Stimulated activated CD8-positive, alpha-beta memory T cell treated with anti-CD3 and anti-CD28 coated beads, Interleukin-4, amount 100 ng/mL, for 48 hours (primary cell): ENCODE data around the gene CLDN15.
"Not testable (repeated sequence)": the region's sequence is repeated elsewhere in the genome, so short reads cannot be mapped to it uniquely, and the experiment has no call there.

Source experiments
- DNase-seq: peaks from one replicate; pipeline ENCODE4 v3.0.0-alpha.2; 2020

Gene CLDN15, protein sequence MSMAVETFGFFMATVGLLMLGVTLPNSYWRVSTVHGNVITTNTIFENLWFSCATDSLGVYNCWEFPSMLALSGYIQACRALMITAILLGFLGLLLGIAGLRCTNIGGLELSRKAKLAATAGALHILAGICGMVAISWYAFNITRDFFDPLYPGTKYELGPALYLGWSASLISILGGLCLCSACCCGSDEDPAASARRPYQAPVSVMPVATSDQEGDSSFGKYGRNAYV

DNA sequence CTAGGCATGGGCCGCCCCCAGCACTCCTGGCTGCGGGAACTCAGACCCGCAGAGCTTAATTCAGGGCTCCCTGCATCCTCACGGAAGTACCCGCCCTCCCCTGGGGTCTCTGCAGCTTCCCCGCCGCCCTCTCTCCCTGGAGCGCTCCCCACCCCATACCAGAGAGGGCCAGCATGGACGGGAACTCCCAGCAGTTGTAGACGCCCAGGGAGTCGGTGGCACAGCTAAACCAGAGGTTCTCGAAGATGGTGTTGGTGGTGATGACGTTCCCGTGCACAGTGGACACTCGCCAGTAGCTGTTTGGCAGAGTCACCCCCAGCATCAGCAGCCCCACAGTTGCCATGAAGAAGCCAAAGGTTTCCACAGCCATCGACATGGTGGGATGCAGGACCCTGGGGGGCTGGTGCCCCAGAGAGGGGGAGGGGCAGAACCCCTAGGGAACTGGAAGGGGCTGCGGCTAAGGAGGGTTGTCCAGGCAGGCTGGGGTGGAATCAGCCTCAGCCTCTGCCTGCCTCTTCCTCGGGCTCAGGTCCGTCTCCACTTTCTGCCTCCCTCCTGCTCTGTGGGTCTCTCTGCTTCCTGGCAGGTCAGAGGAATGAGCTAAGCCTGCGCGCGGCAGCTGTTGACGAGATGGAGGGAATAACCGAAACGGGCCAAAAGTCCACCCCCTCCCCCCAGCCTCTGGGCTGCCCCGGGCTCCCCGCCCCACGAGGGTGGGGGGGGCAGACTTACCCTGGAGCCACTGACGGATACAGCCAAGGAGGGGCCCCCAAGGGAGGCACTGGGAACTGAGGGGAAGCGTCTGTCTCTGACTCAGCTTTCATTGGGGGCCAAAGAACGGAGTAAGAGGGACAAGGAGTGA lies at the start of gene CLDN15:
Gene CLDN15 (minus strand): TSS at position 597 of the 862 bp plus-strand sequence. CDS start 221 bp downstream, at position 376.
- DNase-seq, result no peak

DNA sequence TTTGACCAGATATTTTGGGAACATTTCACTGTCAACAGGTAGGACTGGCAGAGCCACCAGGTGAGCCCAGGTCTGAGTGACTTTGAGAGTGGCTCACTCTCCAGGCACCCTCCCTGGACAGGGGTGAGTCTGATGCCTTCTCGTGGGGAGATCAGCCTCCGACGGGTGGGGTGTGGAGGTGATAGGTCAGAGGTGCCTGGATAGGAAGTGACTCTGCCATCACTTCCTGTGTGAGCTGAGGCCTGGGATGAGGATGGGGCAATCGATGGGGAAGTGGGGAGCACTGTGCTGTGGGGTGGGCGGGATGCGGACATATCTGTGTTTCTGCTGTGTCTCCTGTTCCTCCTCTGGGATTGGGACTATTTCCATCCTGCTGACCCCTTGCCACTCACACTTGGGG lies 49.4 kb upstream of the CLDN15 start:
- no peak for DNase-seq

DNA sequence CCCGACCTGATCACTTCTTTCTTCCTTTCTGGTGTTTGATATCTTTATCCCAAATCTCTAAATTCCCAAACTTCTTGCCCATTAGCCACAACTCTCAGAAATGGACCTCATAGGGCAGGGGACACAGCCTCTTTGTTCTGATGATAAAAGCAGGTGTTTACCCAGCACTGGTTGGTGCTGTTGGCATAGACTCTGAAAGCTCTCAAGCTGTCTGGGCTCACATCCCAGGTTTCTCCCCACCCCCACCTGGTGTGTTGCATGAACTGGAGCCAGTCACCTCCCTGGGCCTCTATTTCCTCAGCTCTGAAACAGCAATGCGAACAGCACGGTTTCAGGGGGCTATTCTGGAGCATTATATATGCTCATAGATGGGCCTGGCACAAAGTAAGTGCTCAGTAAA lies 48.3 kb upstream of the CLDN15 start:
- DNase-seq, result not testable (repeated sequence)

DNA sequence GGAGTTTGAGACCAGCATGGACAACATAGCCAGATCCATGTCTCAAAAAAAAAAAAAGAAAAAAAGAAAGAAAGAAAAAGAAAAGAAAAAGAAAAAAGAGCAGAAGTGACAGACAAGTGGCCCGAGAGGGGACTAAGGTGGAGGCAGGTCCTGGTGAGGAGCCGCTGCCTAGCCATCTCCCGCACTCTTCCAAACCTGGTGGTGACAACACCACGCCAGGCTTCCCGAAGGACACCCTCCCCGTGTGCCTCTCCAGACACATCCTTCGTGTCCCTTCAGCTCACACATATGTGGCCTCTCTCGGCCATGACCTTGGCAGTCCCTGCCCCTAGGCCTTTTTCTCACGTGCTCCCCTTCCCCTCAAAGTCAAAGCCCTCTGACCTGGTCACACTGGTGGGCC lies 47.6 kb upstream of the CLDN15 start:
- no peak for DNase-seq

DNA sequence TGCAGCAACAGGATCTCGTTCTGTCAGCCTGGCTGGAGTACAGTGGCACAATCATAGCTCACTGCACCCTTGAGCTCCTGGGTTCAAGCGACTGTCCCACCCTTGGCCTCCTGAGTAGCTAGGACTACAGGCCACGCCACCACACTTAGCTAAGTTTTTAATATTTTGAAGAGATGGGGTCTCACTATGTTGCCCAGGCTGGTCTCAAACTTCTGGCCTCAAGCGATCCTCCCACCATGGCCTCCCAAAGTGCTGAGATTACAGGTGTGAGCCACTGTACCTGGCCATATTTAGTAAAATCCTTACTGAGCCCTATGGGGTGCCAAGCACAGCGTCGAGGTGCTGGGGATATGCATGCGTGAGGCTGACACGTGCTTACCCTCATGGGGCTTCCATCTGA lies 43.3 kb upstream of the CLDN15 start:
- DNase-seq, result not testable (repeated sequence)

DNA sequence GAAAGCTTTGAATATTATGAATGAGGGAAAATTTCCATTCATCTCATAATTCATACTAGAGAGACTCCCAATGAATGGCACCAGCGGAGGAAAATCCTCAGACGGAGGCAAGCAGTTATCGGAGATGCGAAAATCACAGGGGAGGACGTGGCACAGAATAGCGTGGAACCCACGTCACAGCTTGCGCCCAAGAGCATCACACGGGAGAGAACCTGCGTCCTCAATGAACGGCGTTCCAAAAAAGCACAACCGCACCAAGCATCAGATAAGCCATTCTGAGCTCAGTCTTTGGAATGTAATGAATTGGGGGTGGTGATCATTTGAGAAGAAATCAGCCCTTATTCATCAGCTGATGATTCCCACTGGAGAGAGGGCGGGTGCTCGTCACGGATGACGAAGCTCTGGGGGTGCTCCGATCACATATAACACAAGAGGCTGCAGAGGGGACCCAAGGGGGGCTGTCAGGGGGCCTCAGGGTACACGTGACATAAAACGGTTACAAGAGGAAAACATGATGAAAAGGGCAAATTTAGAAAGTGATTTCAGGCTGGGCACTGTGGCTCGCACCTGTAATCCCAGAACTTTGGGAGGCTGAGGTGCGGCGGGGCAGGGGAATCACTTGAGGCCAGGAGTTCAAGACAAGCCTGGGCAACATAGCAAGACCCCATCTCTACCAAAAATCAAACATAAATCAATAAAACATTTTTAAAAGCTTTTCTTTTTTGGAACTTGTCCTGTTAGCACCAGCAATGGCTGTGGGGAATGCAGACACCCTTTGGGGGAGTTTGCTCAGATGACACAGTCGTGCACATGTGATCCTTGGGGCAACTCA lies 41.1 kb upstream of the CLDN15 start:
- DNase-seq, result no peak

DNA sequence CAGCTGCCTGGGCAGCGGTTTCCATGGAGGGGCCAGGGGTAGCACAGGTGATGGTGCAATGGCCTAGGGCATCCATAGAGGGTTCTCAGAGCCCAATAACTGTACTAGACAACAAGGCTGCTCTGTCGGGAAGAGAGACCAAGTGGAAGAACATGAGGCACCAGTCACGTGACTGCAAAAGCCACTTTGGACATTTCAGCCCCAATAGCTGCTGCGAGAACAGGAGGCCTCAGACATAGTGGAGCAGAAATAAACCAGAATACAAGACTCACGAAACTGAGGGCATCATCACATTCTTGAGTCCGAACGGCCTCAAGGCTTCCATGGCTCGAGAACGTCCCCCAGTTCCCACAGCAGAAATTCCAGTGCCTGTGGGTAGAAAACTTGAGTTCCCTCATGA lies 39.6 kb upstream of the CLDN15 start:
- DNase-seq, result no peak

DNA sequence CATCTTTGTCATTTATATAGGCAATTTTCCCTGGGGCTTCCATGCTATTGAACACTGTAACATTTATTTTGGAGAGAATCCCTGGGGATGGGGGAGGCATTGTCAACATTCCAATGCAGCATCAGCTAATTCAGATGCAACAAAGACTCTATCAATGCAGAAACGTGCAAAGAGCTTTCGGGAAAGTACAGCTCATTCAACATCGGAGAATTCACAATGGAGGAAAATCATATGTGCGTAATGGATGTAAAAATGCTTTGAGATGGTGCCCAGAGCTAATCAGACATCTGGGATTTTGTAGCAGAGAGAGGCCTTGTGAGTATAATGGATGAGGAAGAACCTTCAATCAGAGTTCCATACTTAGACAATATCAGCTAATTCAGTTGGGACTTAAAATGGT lies 35.6 kb upstream of the CLDN15 start:
- no peak for DNase-seq

DNA sequence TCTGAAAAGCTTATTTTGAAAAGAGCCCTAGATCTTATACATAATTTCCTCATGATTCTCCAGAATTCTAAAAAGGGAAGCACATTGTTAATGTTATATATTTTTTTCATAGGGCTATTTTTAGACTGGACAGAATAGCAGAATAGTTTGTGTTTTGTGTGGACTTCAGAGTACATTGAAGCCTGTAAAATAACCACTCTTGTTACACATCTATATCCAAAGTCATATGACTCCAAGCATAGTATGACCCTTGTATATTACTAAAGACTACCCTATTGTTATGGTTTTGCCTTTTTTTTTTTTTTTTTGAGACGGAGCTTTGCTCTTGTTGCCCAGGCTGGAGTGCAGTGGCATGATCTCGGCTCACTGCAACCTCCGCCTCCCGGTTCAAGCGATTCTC lies 33.4 kb upstream of the CLDN15 start:
- no peak for DNase-seq

DNA sequence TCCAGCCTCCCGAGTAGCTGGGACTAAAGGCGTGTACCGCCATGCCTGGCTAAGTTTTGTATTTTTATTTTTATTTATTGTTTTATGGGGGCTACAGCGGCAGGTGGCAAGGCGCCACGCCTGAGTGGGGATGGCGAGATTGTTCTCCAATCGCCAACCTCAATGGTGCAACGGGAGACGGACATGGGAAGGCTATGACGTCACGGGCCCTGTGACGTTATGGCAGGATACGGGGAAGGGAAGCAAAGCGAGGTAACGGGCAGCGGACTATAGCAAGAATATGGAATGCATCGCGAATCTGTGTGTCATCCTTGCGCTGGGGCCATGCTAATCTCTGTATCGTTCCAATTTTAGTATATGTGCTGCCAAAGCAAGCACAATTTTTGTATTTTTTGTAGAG lies 32.1 kb upstream of the CLDN15 start:
- DNase-seq, result no peak

DNA sequence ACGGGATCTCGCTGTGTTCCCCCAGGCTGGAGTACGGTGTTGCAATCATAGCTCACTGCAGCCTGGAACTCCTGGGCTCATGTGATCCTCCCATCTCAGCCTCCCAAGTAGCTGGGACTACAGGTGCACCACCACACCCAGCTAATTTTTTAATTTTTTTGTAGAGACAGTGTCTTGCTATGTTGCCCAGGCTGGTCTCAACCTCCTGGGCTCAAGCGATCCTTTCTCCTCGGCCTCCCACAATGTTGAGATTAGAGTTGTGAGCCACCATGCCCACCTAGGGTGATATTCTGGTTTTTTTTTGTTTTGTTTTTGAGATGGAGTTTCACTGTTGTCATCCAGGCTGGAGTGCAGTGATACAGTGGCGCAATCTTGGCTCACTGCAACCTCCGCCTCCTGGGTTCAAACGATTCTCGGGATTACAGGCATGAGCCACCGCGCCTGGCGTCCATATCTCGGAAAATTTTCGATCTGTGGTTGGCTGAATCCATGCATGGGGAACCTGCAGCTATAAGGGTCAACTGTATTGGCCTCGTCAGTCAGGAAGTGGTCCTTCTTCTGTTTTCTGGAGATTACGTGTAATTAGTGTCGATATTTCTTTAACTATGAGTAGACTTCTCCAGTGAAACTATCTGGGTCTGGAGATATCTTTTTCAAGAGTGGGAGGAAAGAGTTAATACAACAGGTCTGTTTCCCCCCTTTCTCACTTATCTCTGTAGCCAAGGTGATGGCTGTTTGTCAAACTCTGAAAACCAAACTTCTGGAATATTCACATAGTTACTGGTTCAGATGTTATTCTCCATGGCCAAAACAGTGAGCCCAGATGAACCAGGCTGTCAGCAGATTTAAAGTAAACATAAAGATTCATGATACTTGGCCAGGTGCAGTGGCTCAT lies 28.3 kb upstream of the CLDN15 start:
- no peak for DNase-seq

DNA sequence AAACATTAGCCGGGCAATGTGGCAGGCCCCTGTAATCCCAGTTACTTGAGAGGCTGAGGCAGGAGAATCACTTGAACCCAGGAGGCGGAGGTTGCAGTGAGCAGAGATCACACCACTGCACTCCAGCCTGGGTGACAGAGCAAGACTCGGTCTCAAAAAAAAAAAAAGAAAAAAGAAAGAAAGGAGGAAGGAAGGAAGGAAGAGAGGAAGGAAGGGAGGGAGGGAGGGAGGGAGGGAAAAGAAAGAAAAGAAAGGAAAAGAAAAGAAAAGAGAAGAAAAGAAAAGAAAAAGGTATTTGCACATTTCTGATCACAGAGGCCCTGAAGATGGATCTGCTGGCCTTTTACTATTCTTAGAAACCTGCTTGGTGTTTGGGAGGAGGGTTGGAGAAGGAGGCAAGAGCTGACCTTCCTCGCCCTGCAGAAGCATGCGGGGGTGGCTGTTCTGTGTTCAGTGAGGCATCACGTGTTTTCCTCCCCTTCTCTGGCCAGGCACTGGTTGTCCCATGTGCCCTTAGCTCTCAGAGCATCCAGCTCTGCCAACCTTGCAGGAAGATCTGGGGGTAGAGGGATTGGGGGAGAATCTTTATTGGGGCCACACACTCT lies 26.6 kb upstream of the CLDN15 start:
- DNase-seq, result not testable (repeated sequence)

DNA sequence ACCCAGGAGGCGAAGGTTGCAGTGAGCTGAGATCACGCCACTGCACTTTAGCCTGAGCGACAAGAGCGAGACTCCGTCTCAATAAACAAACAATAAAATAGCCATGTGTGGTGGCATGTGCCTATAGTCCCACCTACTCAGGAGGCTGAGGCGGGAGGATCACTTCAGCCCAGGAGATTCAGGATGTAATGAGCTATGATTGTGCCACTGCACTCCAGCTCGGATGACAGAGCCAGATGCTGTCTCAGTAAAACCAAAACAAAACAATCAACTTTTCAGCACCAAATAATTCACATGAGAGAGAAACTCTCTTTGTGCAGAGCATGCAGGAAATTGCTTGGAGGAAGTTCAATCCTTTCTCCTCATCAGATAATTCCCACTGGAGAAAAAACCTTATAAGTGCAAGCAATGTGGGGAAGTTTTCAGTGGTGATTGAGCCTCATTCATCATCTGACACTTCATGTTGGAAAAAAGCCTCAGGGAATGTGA lies 20.7 kb upstream of the CLDN15 start:
- DNase-seq, result no peak

DNA sequence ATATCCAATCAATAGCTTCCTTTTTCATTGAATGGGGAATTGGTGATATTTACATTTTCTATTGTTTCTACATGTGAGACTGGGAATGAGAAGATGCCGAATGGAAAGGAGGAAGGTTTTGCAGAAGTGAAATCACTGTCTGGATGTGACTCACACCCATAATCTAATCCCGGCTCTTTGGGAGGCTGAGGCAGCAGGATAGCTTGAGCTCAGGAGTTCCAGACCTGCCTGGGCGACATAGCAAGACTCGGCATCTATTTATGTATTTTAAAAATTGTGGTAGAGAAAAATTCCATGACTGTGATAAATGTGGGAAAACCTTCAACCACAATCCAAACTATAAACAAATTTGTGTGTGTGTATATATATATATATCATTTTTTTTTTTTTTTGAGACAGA lies 18.2 kb upstream of the CLDN15 start:
- no peak for DNase-seq

DNA sequence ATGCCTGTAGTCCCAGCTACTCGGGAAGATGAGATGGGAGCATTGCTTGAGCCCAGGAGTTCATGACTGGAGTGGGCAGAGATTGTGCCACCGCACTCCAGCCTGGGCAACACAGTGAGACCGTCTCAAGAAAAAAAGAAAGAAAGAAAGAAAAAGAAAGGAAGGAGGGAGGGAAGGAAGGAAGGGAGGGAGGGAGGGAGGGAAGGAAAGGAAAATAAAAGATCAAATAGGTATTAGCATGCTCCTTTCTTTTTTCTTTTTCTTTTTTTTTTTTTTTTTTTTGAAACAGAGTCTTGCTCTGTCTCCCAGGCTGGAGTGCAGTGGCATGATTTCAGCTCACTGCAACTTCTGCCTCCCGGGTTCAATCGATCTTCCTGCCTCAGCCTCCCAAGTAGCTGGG lies 15.6 kb upstream of the CLDN15 start:
- not testable (repeated sequence) for DNase-seq

DNA sequence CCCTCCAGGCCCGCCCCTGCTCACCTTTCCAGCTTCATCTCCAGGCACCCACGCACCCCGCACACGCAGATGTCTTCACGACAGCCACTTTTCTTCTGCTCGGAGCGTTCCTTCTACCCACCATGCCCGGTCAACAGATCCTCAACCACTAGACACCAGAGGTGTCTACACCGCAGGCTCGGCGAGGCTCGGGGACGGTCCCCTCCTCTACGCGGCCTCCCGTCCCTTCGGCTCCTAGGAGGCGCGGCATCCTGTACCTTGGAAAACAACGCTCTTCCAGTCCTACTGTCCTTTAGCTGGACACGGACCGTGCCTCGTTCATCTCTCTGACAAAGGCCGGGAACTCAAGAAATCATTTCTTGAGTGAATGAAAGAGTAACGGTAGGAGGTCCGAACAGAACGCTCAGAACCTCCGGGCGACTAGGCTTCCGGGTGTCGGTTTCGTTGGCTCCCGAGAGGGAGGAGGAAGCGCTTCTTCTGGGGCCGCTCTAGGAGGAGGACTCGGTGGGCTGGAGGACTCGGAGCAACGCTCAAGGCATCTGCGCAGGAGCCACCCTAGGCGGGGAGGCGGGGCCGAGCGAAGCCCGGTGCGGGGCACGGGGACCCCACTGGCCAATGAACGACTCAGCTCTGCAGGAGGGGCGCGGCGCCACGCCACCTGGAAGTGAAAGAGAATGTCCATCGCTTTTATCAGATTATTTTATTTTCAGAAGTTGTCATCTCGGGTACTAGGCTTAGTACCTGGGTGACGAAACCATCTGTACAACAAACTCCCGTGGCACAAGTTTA lies 14.5 kb upstream of the CLDN15 start:
- DNase-seq, result peak; percentile 99

DNA sequence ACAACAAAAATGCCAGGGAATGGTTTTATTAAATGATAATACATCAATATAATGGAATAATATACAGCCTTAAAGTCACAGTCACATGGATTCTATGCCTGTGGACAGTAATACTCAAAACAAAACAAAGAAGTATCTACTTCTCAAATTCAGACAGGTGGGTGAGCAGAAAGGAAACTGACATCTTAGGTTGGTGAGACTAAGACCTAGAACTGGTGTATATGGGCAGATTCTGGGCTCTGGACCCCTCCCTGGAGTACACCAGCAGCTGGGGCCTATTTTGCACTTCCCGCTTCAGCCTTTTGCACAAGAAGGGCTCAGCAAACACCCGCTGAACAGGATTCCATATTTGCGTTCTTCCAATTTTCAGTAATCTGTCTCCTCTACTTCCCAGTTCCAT lies 12.7 kb upstream of the CLDN15 start:
- no peak for DNase-seq

DNA sequence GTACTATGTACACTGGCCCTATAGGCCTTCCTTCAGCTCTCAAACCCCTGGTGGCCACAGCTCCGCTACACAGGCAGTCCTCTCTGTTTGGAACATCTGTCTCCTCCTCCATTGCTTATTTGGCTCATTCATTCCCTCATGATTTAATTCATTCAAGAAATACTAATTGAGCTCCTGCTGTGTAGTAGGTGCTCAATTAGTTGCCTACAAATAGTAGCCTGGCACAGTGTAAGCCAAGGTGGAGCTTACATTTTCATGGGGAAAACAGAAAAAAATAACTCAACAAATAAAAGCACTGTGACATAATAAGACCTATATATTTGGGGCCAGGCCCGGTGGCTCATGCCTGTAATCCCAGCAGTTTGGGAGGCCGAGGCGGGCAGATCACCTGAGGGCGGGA lies 10.7 kb upstream of the CLDN15 start:
- no peak for DNase-seq

DNA sequence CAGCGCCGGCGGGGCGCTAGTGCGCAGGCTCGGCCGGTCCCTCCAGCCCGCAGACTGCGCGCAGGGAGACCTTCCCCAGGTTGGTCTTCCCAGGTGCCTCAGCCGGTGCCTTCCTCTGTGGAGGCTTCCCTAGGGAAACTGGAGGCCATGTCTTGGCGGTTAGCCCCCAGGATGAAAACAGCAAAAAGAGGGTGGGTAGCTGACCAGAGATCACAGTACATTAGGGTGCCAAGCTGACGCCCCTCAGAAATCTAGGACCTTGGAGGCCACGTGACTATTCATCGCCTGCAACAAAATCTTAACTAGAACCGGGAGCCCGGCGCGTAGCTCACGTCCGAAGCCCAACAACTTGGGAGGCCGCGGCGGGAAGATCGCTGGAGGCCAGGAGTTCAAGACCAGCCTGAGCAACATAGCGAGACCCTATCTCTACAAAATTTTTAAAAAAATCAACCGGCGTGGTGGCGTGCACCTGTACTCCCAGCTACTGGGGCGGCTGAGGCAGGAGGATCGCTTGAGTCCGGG lies 7.6 kb upstream of the CLDN15 start:
- no peak for DNase-seq

DNA sequence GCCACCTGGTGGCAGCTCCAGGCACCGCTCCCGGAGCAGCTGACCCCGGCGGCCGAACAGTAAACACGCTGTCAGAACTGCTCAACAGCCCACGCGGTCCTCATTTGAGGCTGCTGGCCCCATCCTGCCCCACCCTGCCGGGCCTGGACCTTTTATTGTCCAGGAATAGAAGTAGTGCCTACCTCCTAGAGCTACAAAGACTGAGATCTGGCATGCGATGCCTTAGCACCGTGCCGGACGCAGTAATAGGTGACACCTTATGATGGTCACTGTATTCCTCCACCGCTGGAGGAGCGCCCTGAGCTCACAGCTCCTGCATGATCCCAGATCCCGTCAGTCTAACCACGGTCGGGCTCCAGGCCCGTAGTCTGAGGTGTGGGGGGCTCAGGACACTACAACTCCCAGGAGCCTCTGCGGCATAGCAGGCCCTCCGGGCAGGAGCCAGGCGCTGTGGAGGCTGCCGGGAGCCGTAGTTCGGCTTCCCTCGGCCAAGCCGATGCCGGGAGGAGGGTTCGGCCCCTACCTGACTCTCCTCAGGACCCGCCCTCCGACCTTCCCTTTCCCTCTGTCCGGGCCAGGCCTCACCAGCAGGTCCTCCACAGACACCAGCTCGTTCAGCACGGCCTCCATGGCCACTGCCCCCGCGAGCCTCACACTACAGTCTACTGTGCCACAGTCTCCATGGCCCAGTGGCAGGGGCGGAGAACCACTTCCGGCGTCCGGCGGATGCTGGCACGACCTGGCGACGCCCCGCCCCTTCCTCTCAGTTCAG lies 7.0 kb upstream of the CLDN15 start, which contains the start of gene FIS1:
Gene FIS1 (minus strand): TSS at position 707 of the 772 bp plus-strand sequence. CDS start 77 bp downstream, at position 630.
- peak; percentile 95 for DNase-seq
